ENCODE results near the gene USP12.

USP12 gene

DNA sequence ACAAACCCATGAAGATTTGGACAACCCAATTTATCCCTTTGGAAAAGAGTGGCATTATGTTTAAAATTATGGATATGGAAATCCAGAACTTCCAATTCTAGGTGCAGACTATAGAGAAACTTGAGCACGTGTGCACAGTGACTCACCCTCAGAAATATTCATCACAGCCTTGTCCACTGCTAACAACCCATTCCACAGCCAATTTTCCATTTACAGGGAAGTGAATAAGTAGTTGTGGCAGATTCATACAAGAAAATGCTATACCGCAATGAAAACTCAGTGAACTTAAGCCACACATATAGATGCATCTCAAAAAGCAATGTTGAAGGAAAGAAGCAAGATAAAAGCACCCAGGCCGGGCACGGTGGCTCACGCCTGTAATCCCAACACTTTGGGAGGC is 133.3 kb downstream of the USP12 start:
- TF ChIP-seq, protein P1, sequence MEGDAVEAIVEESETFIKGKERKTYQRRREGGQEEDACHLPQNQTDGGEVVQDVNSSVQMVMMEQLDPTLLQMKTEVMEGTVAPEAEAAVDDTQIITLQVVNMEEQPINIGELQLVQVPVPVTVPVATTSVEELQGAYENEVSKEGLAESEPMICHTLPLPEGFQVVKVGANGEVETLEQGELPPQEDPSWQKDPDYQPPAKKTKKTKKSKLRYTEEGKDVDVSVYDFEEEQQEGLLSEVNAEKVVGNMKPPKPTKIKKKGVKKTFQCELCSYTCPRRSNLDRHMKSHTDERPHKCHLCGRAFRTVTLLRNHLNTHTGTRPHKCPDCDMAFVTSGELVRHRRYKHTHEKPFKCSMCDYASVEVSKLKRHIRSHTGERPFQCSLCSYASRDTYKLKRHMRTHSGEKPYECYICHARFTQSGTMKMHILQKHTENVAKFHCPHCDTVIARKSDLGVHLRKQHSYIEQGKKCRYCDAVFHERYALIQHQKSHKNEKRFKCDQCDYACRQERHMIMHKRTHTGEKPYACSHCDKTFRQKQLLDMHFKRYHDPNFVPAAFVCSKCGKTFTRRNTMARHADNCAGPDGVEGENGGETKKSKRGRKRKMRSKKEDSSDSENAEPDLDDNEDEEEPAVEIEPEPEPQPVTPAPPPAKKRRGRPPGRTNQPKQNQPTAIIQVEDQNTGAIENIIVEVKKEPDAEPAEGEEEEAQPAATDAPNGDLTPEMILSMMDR (IDR thresholded peaks at IDR 0.05; ENCODE audit: poor library complexity, severe bottlenecking): no peak
- DNase-seq (ENCODE audit: low spot score) (no peak), ATAC-seq (ENCODE audit: low read depth) (peak; percentile 76)
- no peaks in the 10 kb centered on the region for H3K27me3 ChIP-seq (ENCODE audit: insufficient read depth, poor library complexity, severe bottlenecking)
- H3K36me3 ChIP-seq (ENCODE audit: low read depth): no peaks in the 10 kb centered on the region
- H3K4me3 ChIP-seq (ENCODE audit: severe bottlenecking): no peak overlapping the region
- H3K9me3 ChIP-seq (ENCODE audit: severe bottlenecking): no peaks in the 10 kb centered on the region
- H3K4me1 ChIP-seq (ENCODE audit: insufficient read depth, poor library complexity, severe bottlenecking): peaks cover 22% of the 10 kb centered on the region
- H3K27ac ChIP-seq (ENCODE audit: poor library complexity, severe bottlenecking): no peak overlapping the region

DNA sequence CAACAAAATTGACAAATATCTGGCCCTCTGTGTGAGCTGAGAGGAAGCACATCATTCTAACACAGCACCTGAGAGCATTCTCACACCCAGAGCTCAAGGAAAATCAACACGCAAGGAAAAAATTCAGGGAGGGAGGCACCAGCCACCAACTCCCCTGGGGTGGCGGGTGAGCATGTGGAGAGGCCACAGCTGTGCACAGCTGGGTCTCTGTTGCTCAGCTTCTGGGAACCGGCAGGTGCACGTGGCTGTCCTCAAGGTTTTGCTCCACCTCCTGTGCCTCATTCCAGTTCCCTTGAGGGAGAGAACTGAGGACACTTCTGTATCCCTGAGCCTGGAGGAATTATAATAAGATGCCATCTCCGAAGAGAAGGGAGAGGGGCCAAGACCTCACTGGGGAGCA is 134.0 kb downstream of the USP12 start:
- ATAC-seq (ENCODE audit: low read depth): no peak
- TF ChIP-seq, protein P1 (IDR thresholded peaks at IDR 0.05; ENCODE audit: poor library complexity, severe bottlenecking): no peak
- DNase-seq (ENCODE audit: low spot score): no peak
- H3K4me1 ChIP-seq (ENCODE audit: insufficient read depth, poor library complexity, severe bottlenecking): peaks cover 15% of the 10 kb centered on the region
- H3K4me3 ChIP-seq (ENCODE audit: severe bottlenecking): no peak overlapping the region
- H3K27me3 ChIP-seq (ENCODE audit: insufficient read depth, poor library complexity, severe bottlenecking): no peaks in the 10 kb centered on the region
- no peaks in the 10 kb centered on the region for H3K9me3 ChIP-seq (ENCODE audit: severe bottlenecking)
- no peak overlapping the region for H3K27ac ChIP-seq (ENCODE audit: poor library complexity, severe bottlenecking)
- no peaks in the 10 kb centered on the region for H3K36me3 ChIP-seq (ENCODE audit: low read depth)

DNA sequence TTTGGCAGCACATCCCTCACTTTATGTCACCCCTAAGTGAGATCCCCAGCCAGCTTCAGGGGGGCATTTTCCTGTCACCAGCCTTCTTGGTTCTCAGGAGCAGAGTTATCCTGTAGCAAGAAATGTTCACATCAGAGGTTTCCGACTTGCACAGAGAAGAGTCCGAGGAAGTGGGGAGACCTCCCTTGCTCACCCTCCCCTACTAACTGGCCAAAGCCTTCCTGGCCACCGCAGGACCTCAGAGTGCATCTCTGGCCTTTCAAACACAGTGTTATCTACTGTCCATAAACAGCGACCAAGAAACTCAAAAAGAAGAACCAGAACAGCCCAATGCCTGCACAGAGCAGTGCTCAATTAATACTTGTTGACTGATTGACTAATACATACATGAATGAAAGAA is 134.4 kb downstream of the USP12 start:
- Histone ChIP-seq H3K27ac (ENCODE audit: poor library complexity, severe bottlenecking) (no peak overlapping the region), H3K36me3 (ENCODE audit: low read depth) (no peaks in the 10 kb centered on the region), H3K4me1 (ENCODE audit: insufficient read depth, poor library complexity, severe bottlenecking) (peaks cover 14% of the 10 kb centered on the region), H3K4me3 (ENCODE audit: severe bottlenecking) (no peak overlapping the region), H3K9me3 (ENCODE audit: severe bottlenecking) (no peaks in the 10 kb centered on the region), H3K27me3 (ENCODE audit: insufficient read depth, poor library complexity, severe bottlenecking) (no peaks in the 10 kb centered on the region)
- no peak for DNase-seq (ENCODE audit: low spot score)
- TF ChIP-seq, protein P1 (IDR thresholded peaks at IDR 0.05; ENCODE audit: poor library complexity, severe bottlenecking): no peak
- no peak for ATAC-seq (ENCODE audit: low read depth)

DNA sequence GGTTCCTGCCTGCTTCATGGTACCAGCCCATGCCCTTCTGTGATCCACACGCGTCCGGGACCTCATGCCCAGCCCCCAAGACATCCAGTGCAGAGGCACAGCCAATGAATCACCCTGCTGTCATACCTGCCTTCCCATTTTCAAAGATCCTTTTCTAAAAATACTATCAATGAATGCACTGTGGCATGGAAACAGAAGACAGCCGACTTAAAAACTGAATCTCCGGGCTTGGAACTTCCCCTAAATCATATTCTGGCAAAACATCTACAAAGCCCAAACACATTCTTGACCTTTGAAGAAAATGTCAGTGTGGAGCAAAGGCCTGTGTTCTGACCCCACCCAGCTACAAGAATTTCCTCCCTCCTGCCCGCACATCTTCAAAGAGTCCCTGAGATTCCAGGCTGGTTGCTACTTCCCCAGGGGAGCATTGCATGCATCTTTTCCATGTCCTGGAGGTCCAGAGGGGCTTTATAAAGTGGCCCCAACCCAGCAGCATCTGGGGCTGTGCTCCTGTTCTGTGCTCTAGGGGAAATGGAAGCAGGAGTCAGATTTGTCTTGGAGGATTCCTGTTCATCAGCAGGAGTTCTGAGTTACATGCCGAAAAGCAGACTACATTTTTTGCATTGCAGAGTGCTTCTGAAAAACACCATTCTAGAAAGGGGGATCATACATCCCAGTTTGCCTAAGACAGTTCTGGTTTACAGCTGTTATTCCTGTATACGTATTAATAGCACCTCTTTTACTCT is 135.2 kb downstream of the USP12 start:
- TF ChIP-seq, protein P1 (IDR thresholded peaks at IDR 0.05; ENCODE audit: poor library complexity, severe bottlenecking): no peak
- peak overlapping the region; percentile 13 for H3K27ac ChIP-seq (ENCODE audit: poor library complexity, severe bottlenecking)
- no peak overlapping the region for H3K4me3 ChIP-seq (ENCODE audit: severe bottlenecking)
- H3K9me3 ChIP-seq (ENCODE audit: severe bottlenecking): no peaks in the 10 kb centered on the region
- ATAC-seq (ENCODE audit: low read depth): peak; percentile 49; the same call in 2 of the 3 replicates
- no peaks in the 10 kb centered on the region for H3K27me3 ChIP-seq (ENCODE audit: insufficient read depth, poor library complexity, severe bottlenecking)
- no peak for DNase-seq (ENCODE audit: low spot score)
- H3K4me1 ChIP-seq (ENCODE audit: insufficient read depth, poor library complexity, severe bottlenecking): peaks cover 14% of the 10 kb centered on the region
- H3K36me3 ChIP-seq (ENCODE audit: low read depth): no peaks in the 10 kb centered on the region

DNA sequence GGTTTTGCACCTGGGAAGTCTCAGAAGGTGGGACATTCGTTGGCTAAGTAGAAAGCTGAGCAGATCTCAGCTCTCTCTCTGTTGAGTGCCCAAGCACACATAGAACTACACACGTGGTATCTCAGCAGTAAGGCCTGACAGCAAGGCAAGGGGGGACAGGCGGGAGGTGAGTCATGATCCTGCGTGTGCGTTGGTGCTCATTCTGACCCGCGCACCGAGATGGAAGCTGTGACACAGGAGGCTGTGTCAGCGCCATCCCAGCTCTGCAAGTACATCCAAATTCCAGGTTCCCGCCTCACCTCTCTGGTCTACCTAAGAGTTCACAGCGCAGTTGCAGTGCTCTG is 135.7 kb downstream of the USP12 start:
- H3K4me3 ChIP-seq (ENCODE audit: severe bottlenecking): no peak overlapping the region
- TF ChIP-seq, protein P1 (IDR thresholded peaks at IDR 0.05; ENCODE audit: poor library complexity, severe bottlenecking): no peak
- no peak for DNase-seq (ENCODE audit: low spot score)

More for the DNA sequence above, 135.7 kb downstream of the USP12 start:
- no peak; the same call in 2 of the 3 replicates for ATAC-seq (ENCODE audit: low read depth)
- H3K27ac ChIP-seq (ENCODE audit: poor library complexity, severe bottlenecking): peak overlapping the region; percentile 13
- H3K36me3 ChIP-seq (ENCODE audit: low read depth): no peaks in the 10 kb centered on the region
- no peaks in the 10 kb centered on the region for H3K27me3 ChIP-seq (ENCODE audit: insufficient read depth, poor library complexity, severe bottlenecking)
- H3K4me1 ChIP-seq (ENCODE audit: insufficient read depth, poor library complexity, severe bottlenecking): peaks cover 14% of the 10 kb centered on the region
- H3K9me3 ChIP-seq (ENCODE audit: severe bottlenecking): no peaks in the 10 kb centered on the region

All from RWPE2 (cell line).